Measurements from ENCODE around the gene PPM1L. TPM values are rescaled to one million over a fixed set of nuclear protein-coding genes. Genes with fewer than 3 reads are reported as not detected.

The PPM1L gene
- total and polyA plus RNA-seq, 8 donors, result 5.1 to 12.7 (median 5.4) TPM

DNA sequence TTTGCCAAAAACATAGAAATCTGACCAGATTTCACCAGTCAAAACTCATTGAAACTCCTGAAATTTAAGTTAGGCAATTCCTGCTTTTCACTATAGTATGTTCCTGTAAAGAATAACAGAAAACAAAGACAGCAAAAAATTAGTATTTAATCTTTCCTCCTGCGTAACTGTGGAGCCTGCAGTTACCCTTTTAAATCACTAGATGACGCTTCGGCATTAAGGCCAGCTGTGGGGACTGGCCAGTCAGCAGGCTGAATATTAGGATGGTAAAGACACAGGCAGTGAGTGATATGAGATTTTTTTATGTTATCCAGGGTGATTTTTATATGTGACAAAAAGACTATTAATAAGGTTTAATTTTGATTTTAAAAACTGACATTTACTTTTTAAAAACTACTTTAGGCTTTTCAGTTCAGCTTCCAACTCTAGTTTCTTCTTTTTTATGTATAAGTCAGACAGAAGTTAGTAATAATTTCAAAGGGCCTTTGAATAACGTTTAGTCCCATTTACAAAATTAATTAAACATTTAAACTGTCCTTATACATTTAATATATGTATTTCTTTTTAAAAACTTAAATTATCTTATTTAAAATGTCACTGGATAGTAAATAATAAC lies 165.1 kb downstream of the PPM1L start:
- no peaks in the 10 kb centered on the region for H3K27me3 ChIP-seq
- H3K4me1 ChIP-seq, result no peaks in the 10 kb centered on the region
- no peak overlapping the region for H3K4me3 ChIP-seq
- H3K27ac ChIP-seq, result no peak overlapping the region
- no peaks in the 10 kb centered on the region for H3K36me3 ChIP-seq
- ATAC-seq (peak; percentile 84), DNase-seq (peak in 2 of 4 donors; percentile 8 to 29)
- intact Hi-C loops (cut with DNase I), result no loop called here
- TF ChIP-seq, protein P1, sequence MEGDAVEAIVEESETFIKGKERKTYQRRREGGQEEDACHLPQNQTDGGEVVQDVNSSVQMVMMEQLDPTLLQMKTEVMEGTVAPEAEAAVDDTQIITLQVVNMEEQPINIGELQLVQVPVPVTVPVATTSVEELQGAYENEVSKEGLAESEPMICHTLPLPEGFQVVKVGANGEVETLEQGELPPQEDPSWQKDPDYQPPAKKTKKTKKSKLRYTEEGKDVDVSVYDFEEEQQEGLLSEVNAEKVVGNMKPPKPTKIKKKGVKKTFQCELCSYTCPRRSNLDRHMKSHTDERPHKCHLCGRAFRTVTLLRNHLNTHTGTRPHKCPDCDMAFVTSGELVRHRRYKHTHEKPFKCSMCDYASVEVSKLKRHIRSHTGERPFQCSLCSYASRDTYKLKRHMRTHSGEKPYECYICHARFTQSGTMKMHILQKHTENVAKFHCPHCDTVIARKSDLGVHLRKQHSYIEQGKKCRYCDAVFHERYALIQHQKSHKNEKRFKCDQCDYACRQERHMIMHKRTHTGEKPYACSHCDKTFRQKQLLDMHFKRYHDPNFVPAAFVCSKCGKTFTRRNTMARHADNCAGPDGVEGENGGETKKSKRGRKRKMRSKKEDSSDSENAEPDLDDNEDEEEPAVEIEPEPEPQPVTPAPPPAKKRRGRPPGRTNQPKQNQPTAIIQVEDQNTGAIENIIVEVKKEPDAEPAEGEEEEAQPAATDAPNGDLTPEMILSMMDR (IDR thresholded peaks at IDR 0.05), result peak; percentile 54 to 81
- H3K9me3 ChIP-seq, result no peaks in the 10 kb centered on the region

GRCh38 chr3:160924776-160925175 lies 168.7 kb downstream of the PPM1L start:
- no peak overlapping the region for H3K27ac ChIP-seq
- no peaks in the 10 kb centered on the region for H3K4me1 ChIP-seq
- DNase-seq (no peak), ATAC-seq (no peak)
- H3K36me3 ChIP-seq, result no peaks in the 10 kb centered on the region
- no peak overlapping the region for H3K4me3 ChIP-seq
- intact Hi-C loops (cut with DNase I), result no loop called here
- TF ChIP-seq, protein P1 (IDR thresholded peaks at IDR 0.05), result no peak
- no peaks in the 10 kb centered on the region for H3K9me3 ChIP-seq
- H3K27me3 ChIP-seq, result no peaks in the 10 kb centered on the region

- Histone ChIP-seq H3K9me3 (no peaks in the 10 kb centered on the region), H3K4me1 (no peaks in the 10 kb centered on the region), H3K36me3 (no peaks in the 10 kb centered on the region), H3K4me3 (no peak overlapping the region), H3K27me3 (no peaks in the 10 kb centered on the region), H3K27ac (no peak overlapping the region)
- TF ChIP-seq, protein P1 (IDR thresholded peaks at IDR 0.05), result no peak
- DNase-seq (no peak), ATAC-seq (no peak)
- intact Hi-C loops (cut with DNase I), result no loop called here
Observed at GRCh38 chr3:160927620-160928019, 171.6 kb downstream of the PPM1L start.

GRCh38 chr3:160928183-160928726 lies 172.2 kb downstream of the PPM1L start:
- H3K27ac ChIP-seq, result no peak overlapping the region
- no peaks in the 10 kb centered on the region for H3K36me3 ChIP-seq
- H3K4me3 ChIP-seq, result no peak overlapping the region
- H3K9me3 ChIP-seq, result no peaks in the 10 kb centered on the region
- no peaks in the 10 kb centered on the region for H3K4me1 ChIP-seq
- ATAC-seq (no peak), DNase-seq (no peak)
- no peaks in the 10 kb centered on the region for H3K27me3 ChIP-seq
- intact Hi-C loops (cut with DNase I), result no loop called here
- TF ChIP-seq, protein P1 (IDR thresholded peaks at IDR 0.05), result no peak

DNA sequence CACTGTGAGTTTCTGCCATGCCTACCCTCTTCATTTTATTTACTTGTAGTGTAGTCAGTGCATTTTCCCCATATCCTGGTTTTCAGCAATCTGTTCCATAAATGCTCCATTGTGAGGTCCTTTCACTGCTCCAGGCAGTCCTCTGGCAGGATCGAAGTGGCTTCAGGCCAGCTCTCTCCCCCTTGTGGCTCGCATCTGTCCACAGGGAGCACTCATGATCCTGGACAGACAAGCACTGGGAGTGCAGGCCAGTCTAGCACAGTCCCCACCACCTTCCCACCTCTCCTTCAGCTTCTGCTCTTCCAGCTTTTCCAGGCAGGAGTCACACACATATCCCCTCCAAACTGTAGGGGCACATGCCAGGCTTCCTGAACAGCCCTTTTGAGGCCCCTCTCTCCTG lies 173.6 kb downstream of the PPM1L start:
- TF ChIP-seq, protein P1 (IDR thresholded peaks at IDR 0.05), result no peak
- Histone ChIP-seq H3K27ac (no peak overlapping the region), H3K4me3 (no peak overlapping the region), H3K9me3 (no peaks in the 10 kb centered on the region), H3K27me3 (no peaks in the 10 kb centered on the region), H3K36me3 (no peaks in the 10 kb centered on the region), H3K4me1 (no peaks in the 10 kb centered on the region)
- intact Hi-C loops (cut with DNase I), result no loop called here
- ATAC-seq (no peak), DNase-seq (peak in 1 of 4 donors; percentile 11)

Measured in left lung (tissue), 10 donors.